Fibroblast of upper back skin (primary cell): Measurements from ENCODE around the gene L3MBTL4.

ENCODE experiments used
- DNase-seq: peaks from one replicate; pipeline ENCODE4 v3.0.0-alpha.2; 2013

Gene L3MBTL4

GRCh38 chr18:6363216-6363615, 51.5 kb downstream of the L3MBTL4 start:
- no peak for DNase-seq

GRCh38 chr18:6362559-6363129, 52.1 kb downstream of the L3MBTL4 start:
- no peak for DNase-seq

DNA sequence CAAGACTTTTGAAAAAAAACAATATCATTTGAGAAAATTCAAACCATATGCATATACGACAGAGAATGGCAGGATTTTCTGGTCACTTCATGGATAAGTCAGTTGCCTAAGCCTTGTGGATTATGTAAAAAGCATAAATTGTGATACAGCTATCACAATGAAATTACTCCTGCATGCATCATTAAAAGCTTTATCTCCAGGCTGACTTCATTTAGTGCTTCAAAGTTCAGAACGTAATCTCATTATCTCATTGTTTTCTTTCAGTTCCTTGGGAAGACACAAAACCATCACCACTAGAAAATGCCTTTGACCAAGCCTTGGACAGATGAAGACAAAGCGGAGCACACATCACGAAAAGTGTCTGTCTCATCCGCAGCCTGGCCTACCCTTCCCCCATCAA, 57.0 kb downstream of the L3MBTL4 start:
- DNase-seq, result no peak

- peak; percentile 2 for DNase-seq
These were observed 58.7 kb downstream of the L3MBTL4 start for GRCh38 chr18:6355789-6356589.

- DNase-seq, result no peak
These were observed 62.4 kb downstream of the L3MBTL4 start for GRCh38 chr18:6352275-6352674.

- DNase-seq, result no peak
These were observed 71.7 kb downstream of the L3MBTL4 start for GRCh38 chr18:6342990-6343389.

DNA sequence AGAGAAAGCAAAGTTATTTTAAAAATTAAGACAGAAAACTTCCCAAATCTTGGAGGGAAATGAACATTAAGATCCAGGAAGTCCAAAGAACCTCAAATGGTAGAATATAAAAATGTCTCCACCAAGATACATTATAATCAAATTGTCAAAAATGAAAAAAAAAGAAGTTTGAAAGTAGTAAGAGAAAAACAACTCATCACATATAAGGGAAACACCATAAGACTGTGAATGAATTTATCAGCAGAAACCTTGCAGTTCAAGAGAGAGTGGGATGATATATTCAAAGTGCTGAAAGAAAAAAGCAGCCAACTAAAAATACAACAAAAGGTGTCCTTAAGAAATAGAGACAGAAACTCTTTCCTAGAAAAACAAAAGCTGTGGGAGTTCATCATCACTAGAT, 73.0 kb downstream of the L3MBTL4 start:
- DNase-seq, result no peak

- no peak for DNase-seq
These were observed 73.4 kb downstream of the L3MBTL4 start for GRCh38 chr18:6341303-6341702.

- no peak for DNase-seq
These were observed 74.6 kb downstream of the L3MBTL4 start for GRCh38 chr18:6340121-6340520.

- no peak for DNase-seq
These were observed 78.5 kb downstream of the L3MBTL4 start for GRCh38 chr18:6336239-6336638.

DNA sequence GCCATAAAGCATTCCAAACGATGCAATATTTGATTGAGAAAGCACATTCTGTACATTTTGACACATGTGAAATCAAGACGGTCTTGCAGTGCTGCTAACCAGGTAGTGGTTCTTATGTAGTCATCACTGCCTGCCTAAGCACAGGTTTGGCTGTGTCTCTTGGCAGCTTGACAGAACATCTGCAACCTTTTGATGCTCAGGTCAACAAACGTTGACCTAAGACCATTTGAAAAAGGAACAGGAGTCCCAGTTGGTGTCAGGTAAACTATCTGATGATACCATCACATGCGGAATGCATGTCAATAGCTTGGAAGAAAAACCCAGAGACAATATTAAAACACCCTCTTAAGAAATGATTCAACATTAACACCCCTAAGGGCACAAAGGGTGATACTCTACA, 80.7 kb downstream of the L3MBTL4 start:
- no peak for DNase-seq

DNA sequence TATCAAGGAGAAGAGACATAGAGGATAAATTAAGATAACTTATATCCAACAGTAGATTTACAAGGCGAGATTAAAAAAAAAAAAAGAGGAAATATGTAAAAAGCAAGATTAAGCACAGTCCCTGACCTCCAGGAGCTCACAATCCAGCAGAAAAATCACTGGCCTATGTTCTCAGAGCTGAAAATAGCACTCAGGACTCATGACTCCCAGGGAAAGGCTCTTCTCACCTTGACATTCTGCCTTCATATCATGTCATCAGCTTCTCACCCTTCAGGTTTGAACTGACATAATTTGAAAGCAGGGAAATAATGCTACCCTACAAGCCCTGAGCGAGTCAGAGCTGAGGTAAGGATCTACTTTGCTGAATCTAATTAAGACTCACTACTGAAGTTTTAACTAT, 82.8 kb downstream of the L3MBTL4 start:
- DNase-seq, result no peak

DNA sequence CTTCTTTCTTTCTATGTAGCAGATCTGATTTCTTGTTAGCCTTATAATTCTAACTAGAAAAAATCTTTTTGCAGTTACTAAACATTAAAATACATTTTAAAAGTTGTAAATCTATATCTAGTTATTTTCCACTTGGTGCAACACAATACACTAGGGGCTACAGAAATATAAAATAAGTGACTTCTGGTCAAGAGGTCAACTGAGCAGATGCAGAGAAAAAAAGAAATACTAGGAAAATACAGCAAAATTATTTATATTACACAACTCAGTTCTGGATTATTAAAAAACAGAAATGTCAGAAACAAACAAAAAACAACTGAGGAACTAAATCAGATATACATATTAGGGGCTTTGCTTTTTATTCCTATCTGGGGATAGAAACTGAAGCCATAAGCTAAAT, 83.9 kb downstream of the L3MBTL4 start:
- DNase-seq, result no peak

DNA sequence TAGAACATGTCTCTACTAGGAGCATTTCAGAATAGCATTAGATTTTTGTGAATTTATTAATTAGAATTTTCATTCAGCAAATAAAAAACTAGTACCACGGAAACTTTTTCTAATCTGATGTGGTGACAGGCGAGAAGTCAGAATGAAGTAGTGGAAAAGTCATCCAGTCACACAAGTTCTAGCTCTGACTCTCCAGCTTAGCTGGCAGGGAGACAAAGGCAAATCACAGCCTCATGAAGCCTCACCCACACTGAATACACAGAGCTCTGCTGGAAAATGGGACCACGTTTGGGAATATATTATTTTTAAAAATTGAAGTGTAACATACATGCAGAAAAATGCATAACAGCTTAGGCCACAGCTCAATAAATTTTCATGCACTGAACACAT, 86.1 kb downstream of the L3MBTL4 start:
- no peak for DNase-seq

GRCh38 chr18:6327895-6328620, 86.7 kb downstream of the L3MBTL4 start:
- DNase-seq, result no peak

- no peak for DNase-seq
These were observed 87.2 kb downstream of the L3MBTL4 start for GRCh38 chr18:6327485-6327884.

DNA sequence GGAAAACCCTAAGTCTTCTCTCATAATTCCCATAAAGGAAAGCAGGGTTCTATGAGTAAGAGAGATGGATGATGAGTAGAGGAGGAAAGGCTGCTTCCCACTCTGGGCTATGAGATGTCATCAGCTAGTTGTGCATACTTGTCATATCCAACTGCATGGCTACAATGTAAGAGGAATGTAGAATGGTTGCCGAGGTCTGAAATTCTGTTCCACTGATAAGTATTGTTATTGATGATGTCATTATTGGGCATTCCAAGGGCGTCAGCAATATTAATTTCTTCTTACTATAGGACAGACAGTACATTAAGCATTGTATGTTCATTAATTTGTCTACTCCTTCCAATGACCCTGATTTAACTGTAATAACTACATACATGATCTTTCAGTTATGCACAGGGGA, 88.1 kb downstream of the L3MBTL4 start:
- DNase-seq, result no peak

- DNase-seq, result no peak
These were observed 91.3 kb downstream of the L3MBTL4 start for GRCh38 chr18:6323319-6323889.

DNA sequence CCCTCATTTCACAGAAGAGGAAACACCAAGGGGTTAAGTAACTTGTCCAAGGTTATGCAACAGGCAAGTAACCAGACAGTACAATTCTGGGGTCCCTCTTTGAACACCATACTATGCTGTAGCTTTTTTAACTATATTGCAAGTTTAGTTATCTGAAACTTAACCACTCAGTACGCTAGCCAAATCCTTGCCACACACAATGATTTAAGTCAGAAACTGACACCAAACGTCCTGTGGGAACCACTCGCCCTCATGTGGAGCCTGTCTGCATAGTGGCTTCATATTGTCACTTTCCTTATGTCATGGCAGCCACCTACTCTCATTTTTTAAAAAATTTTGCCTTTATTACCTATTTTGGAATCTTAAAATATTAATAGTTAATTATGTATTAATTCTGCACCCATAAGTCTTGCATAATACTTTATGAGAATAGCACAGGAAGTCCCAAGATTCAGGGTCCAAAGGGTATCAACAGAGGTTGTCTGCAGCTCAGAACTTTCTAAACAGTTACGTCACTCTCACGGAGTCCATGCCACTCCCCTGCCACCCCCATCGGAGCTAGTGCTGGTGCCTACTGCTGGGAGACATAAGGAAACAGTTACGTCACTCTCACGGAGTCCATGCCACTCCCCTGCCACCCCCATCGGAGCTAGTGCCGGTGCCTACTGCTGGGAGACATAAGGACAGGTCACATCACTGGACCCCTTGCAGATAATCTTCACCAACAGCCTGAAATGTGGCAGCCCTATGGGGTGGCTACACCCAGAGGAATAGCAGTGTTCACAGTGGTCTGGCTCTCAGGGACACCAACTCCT, 99.0 kb downstream of the L3MBTL4 start:
- DNase-seq, result no peak

DNA sequence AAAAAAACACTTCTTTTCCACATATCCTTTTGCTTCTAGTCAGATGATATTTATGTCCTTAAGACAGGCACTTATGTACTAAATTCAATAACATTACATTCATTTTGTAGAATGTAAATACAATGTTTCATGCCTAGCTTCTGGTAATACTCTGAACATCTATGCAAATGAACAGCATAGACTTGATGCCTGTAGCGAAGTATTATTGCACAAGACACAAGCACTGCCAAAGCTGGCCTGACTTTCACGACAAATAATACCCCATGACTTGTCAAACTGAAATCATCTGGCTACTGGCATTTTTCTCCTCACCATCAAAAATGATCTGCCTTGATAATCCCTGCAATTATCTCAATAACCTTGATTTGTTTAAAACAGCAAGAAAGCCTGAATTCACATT, 101.3 kb downstream of the L3MBTL4 start:
- no peak for DNase-seq

DNA sequence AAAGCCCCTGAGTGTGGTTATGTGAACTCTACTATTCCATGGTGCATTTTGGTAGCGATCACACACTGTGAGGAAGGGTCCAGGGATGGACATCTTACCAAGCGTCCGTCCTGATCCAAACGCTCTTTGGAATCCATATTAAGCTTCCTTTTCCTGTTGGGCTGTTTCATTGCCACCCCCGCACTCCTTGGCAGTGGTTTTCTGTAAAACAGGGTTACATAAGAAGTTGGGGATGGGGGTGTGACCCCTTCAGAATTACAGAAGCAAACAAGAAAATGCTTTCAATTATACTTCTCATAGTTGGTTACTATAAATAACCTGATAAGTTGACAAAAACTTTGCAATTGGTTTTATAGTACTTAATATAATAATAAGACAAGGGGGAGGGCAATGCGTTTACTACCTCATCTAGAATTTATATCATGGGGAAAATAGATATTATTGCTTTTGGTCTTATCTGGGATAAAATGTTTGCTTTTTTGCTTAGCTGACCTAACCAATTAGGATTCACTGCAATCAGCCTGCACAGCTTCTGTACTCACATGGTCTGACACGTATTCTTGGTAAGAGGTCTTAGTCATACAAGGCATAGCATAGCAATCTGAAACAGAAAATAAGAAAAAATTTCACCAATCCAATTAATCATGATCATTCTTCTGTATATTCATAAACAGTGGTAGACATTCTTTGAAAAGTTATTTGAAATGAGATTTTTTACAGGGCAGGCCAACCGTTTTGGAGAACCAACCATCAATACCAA, 103.1 kb downstream of the L3MBTL4 start:
- DNase-seq, result no peak

- DNase-seq, result no peak
These were observed 104.0 kb downstream of the L3MBTL4 start for GRCh38 chr18:6310714-6311113.
